OCI-LY3 (cell line): ENCODE results near the gene SEC16A.

Experiments used
- H2AFZ ChIP-seq: fragments of 200-600, 300-600 bp; shearing (Covaris generic); 2 replicates; pipeline ENCODE4 v1.6.0; 2014; ENCODE audit warnings: antibody characterized with exemption, low read depth, low read length
- H3K27ac ChIP-seq: fragments of 200-600, 300-600 bp; sonication (generic); 2 replicates; pipeline ENCODE4 v1.5.1; 2014; ENCODE audit warnings: mild to moderate bottlenecking, low read length, moderate library complexity, mixed read lengths
- H3K27me3 ChIP-seq: fragments of 200-600, 300-600 bp; sonication (generic); 2 replicates; pipeline ENCODE4 v1.6.1; 2014; ENCODE audit warnings: low read depth, low read length, mixed read lengths
- H3K36me3 ChIP-seq: fragments of 200-600, 300-600 bp; sonication (generic); replicated peaks from 2 replicates; pipeline ENCODE3; 2014; ENCODE audit warnings: low read depth, low read length, mixed read lengths
- H3K4me1 ChIP-seq: fragments of 300-600, 200-600 bp; sonication (generic); 2 replicates; pipeline ENCODE4 v1.6.1; 2014; ENCODE audit warnings: low read length, mixed read lengths
- H3K4me2 ChIP-seq: fragments of 200-600, 300-600 bp; sonication (generic); 2 replicates; pipeline ENCODE4 v1.6.1; 2014; ENCODE audit warnings: low read length, mixed read lengths
- H3K4me3 ChIP-seq: fragments of 300-600, 200-600 bp; sonication (generic); 2 replicates; pipeline ENCODE4 v1.5.1; 2014; ENCODE audit warnings: antibody characterized with exemption, mild to moderate bottlenecking, low read length, moderate library complexity
- H3K79me2 ChIP-seq: fragments of 300-600, 200-600 bp; shearing (Covaris generic); 2 replicates; pipeline ENCODE4 v1.6.1; 2014; ENCODE audit warnings: mild to moderate bottlenecking, low read length, mixed read lengths
- H3K9ac ChIP-seq: fragments of 300-600, 200-600 bp; shearing (Covaris generic); 2 replicates; pipeline ENCODE4 v1.6.0; 2014; ENCODE audit warnings: mild to moderate bottlenecking, low read length, moderate library complexity
- H3K9me3 ChIP-seq: fragments of 200-600, 300-600 bp; shearing (Covaris generic); 2 replicates; pipeline ENCODE4 v1.6.1; 2014; ENCODE audit warnings: low read length, mixed read lengths; ENCODE audit not compliant: insufficient read depth
- H4K20me1 ChIP-seq: fragments of 200-600, 300-600 bp; sonication (generic); 2 replicates; pipeline ENCODE4 v1.6.1; 2016; ENCODE audit warnings: low read length, mixed read lengths; ENCODE audit not compliant: insufficient read depth
- EZH2phosphoT487 ChIP-seq: fragments of 200-600 bp; shearing (Covaris generic); IDR thresholded peaks from 2 replicates; pipeline ENCODE4 v1.6.1; 2018; ENCODE audit warnings: antibody characterized with exemption, mixed run types, low read depth
- TF ChIP-seq, protein P1 (sequence below): fragments of 200-600, 300-600 bp; sonication (generic); IDR thresholded peaks from 2 replicates; pipeline ENCODE4 v1.5.1; 2014; ENCODE audit warnings: antibody characterized with exemption, low read length, low read depth

SEC16A gene

DNA sequence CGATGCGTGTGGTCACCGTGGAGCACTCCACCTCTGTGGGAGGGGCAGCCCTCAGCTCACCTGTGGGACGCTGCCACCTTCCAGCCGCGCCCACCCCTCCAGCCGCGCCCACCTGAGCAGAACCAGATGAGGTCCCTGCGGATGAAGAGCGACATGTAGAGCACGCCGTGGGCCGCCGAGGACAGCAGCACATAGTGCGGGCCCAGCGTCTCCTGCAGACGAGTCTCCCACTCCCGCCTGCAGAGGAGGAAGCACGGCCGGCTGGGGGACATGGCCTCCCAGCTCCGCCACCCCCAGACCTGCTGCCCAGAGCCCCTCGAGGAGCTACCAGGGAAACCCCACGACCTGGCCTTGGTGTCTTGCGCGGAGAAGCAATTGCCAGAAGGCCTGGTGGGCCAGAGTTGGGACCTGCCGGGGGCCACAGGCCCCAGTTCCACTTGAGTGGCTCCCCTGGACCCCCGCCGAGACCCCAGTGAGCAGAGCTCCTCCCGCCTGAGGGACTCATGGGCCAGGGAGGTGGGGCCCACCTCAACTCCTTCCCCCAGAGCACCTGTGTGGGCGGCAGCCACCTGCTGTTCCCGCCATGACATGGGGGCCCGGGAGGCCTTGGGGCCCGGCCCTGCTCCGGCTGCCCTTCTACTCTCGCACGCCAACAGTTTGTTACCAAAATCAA is 49.7 kb downstream of the SEC16A start:
- TF ChIP-seq, protein P1, sequence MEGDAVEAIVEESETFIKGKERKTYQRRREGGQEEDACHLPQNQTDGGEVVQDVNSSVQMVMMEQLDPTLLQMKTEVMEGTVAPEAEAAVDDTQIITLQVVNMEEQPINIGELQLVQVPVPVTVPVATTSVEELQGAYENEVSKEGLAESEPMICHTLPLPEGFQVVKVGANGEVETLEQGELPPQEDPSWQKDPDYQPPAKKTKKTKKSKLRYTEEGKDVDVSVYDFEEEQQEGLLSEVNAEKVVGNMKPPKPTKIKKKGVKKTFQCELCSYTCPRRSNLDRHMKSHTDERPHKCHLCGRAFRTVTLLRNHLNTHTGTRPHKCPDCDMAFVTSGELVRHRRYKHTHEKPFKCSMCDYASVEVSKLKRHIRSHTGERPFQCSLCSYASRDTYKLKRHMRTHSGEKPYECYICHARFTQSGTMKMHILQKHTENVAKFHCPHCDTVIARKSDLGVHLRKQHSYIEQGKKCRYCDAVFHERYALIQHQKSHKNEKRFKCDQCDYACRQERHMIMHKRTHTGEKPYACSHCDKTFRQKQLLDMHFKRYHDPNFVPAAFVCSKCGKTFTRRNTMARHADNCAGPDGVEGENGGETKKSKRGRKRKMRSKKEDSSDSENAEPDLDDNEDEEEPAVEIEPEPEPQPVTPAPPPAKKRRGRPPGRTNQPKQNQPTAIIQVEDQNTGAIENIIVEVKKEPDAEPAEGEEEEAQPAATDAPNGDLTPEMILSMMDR = no peak
- TF ChIP-seq EZH2phosphoT487 = no peak
- no peak overlapping the region for H3K4me2 ChIP-seq
- H3K79me2 ChIP-seq = peaks cover 33% of the 10 kb centered on the region
- no peaks in the 10 kb centered on the region for H3K9me3 ChIP-seq
- peaks cover 7% of the 10 kb centered on the region for H3K4me1 ChIP-seq
- H3K9ac ChIP-seq = no peak overlapping the region
- H3K36me3 ChIP-seq = peaks cover 5% of the 10 kb centered on the region
- H3K27ac ChIP-seq = no peak overlapping the region
- H4K20me1 ChIP-seq = peaks cover 22% of the 10 kb centered on the region
- H2AFZ ChIP-seq = no peak overlapping the region
- H3K27me3 ChIP-seq = no peaks in the 10 kb centered on the region
- no peak overlapping the region for H3K4me3 ChIP-seq

DNA sequence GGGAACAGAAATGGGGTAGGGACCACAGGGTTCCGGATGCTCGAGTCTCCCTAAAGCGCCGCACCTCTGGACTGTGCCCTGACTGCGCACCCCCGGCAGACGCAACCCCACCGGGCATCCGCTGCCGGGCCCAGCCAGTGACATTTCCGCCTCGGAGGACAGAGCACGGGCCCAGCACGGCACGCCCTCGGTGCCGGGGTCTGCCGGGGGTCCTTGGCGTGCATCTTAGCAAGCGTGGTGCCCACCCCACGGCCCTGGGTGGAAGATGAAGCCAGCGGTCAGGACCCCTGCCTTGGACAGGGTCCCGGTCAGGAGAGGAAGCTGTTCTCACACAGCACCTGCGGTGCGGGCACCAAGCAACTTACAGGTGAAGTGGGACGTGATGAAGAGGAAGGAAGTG is 50.2 kb downstream of the SEC16A start:
- peaks cover 5% of the 10 kb centered on the region for H3K36me3 ChIP-seq
- peaks cover 27% of the 10 kb centered on the region for H3K79me2 ChIP-seq
- H4K20me1 ChIP-seq = peaks cover 19% of the 10 kb centered on the region
- H3K27ac ChIP-seq = no peak overlapping the region
- H3K9ac ChIP-seq = no peak overlapping the region
- H3K9me3 ChIP-seq = no peaks in the 10 kb centered on the region
- H3K4me1 ChIP-seq = peaks cover under 1% of the 10 kb centered on the region; the same call in 1 of the 2 replicates
- H3K4me2 ChIP-seq = no peak overlapping the region
- H3K4me3 ChIP-seq = no peak overlapping the region
- no peaks in the 10 kb centered on the region for H3K27me3 ChIP-seq
- no peak for TF ChIP-seq EZH2phosphoT487
- TF ChIP-seq, protein P1 = no peak
- H2AFZ ChIP-seq = no peak overlapping the region

DNA sequence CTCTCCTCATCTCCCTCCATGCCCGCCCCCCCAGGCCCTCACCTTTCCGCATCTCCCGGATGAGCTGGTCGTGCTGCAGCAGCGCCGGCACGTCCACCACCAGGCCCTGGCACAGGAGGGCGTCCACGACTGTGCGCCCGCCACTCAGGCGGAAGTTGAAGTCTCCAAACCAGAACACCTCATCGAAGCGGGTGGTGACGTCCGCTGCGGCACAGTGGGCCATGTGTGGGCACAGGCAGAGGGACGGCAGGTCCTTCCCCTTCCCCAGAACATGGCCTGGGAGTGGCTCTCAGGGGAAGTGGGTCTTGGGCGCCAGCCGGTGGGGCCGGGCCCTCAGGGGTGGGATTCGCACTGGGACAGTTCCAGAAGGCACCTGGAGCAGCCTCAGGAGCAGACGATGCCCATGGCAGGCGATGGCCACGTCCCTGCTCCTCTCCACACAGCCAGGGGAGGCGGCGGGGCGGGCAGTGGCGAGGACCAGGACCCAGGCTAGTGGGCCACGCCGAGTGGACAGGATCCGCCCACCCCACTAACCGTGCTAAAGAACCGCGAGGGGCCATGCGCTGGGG is 51.0 kb downstream of the SEC16A start:
- Histone ChIP-seq H3K9ac (no peak overlapping the region), H3K79me2 (peaks cover 20% of the 10 kb centered on the region), H3K9me3 (no peaks in the 10 kb centered on the region), H3K4me2 (no peak overlapping the region), H3K27ac (no peak overlapping the region), H3K4me1 (no peaks in the 10 kb centered on the region), H2AFZ (no peak overlapping the region), H3K4me3 (no peak overlapping the region), H3K36me3 (peaks cover 5% of the 10 kb centered on the region), H3K27me3 (no peaks in the 10 kb centered on the region), H4K20me1 (peaks cover 13% of the 10 kb centered on the region)
- no peak for TF ChIP-seq EZH2phosphoT487
- TF ChIP-seq, protein P1 = no peak

DNA sequence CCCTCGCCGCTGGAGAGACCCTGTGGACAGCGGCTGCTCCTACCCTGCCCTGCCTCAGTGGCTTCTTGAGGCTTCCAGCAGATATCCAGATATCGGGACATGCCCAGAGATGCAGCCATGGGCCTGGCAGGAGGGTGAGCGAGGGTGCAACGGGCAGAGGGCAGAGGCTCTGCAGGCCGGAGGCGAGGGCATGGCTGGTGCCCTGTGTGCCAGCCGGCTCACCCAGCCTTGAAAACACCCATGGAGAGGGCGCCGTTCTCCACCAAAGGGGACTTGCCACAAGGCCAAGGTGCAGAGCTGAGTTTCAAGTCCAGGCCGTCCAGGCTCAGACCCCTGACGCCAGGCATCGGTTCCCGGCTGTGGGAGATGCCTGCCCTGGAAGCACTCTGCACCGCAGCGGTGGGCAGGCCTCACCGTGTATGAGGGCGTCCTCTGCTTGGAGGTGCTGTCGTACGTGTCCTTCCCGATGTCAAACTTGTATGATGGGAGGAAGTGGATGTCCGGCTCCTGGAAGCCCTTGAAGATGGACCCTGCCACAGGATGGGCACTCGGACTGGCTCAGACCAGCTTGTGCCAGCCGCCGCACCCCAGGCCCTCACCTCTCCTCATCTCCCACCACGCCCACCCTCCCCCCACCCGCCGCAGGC is 52.1 kb downstream of the SEC16A start:
- no peak for TF ChIP-seq EZH2phosphoT487
- TF ChIP-seq, protein P1 = no peak
- Histone ChIP-seq H3K9ac (no peak overlapping the region), H2AFZ (no peak overlapping the region), H3K9me3 (no peaks in the 10 kb centered on the region), H4K20me1 (peaks cover 10% of the 10 kb centered on the region), H3K4me3 (no peak overlapping the region), H3K27ac (no peak overlapping the region), H3K36me3 (peaks cover 5% of the 10 kb centered on the region), H3K79me2 (peaks cover 10% of the 10 kb centered on the region), H3K4me2 (no peak overlapping the region), H3K27me3 (no peaks in the 10 kb centered on the region), H3K4me1 (no peaks in the 10 kb centered on the region)
